ENCODE results near the gene HOOK2. TPM values are rescaled to one million over a fixed set of nuclear protein-coding genes. Genes with fewer than 3 reads are reported as not detected.
A peak's percentile ranks its signal among the peaks of the same experiment; 100 is the strongest.

HOOK2 gene
- total and polyA plus RNA-seq, 5 donors, result 9.3 to 22.9 (median 17.2) TPM

- no peaks in the 10 kb centered on the region for H3K4me1 ChIP-seq (ENCODE audit: control insufficient read depth, insufficient read depth, low read length)
- no peaks in the 10 kb centered on the region for H3K27me3 ChIP-seq (ENCODE audit: control insufficient read depth, insufficient read depth)
- intact Hi-C loops (cut with DNase I), result loop anchor here in 1 of 4 donors (2.0 kb wide), 1 partner anchor 15 kb away; no protein-coding TSS in a partner anchor
Measured at GRCh38 chr19:12793290-12794195, 18.2 kb upstream of the HOOK2 start.

GRCh38 chr19:12792853-12793289 is 17.5 kb upstream of the HOOK2 start:
- no peak for ATAC-seq
- Histone ChIP-seq H3K4me1 (ENCODE audit: control insufficient read depth, insufficient read depth, low read length) (peaks cover 3% of the 10 kb centered on the region), H3K4me3 (ENCODE audit: low read length) (peak overlapping the region; percentile 82), H3K27me3 (ENCODE audit: control insufficient read depth, insufficient read depth) (no peaks in the 10 kb centered on the region), H3K27ac (ENCODE audit: low read length) (peak overlapping the region; percentile 92), H3K9me3 (ENCODE audit: control insufficient read depth, low read length) (no peaks in the 10 kb centered on the region)
- intact Hi-C loops (cut with DNase I), result no loop called here
- under 1% methylated on average over 22 of the region's 22 CpGs for WGBS
- DNase-seq, result no peak

More at GRCh38 chr19:12793290-12794195, 18.2 kb upstream of the HOOK2 start:
- H3K27ac ChIP-seq (ENCODE audit: low read length), result peak overlapping the region; percentile 94
- peak; percentile 45 to 48 for ATAC-seq
- H3K4me3 ChIP-seq (ENCODE audit: low read length), result peak overlapping the region; percentile 82
- DNase-seq, result peak; percentile 93 to 97 (median 97)
- no peaks in the 10 kb centered on the region for H3K9me3 ChIP-seq (ENCODE audit: control insufficient read depth, low read length)
- under 1% methylated on average over 81 of the region's 81 CpGs for WGBS

GRCh38 chr19:12792051-12792852 is 16.9 kb upstream of the HOOK2 start:
- peak; percentile 75 to 90 (median 89) for DNase-seq
- Histone ChIP-seq H3K9me3 (ENCODE audit: control insufficient read depth, low read length) (no peaks in the 10 kb centered on the region), H3K4me1 (ENCODE audit: control insufficient read depth, insufficient read depth, low read length) (peaks cover 3% of the 10 kb centered on the region), H3K4me3 (ENCODE audit: low read length) (peak overlapping the region; percentile 82), H3K27ac (ENCODE audit: low read length) (peak overlapping the region; percentile 92), H3K27me3 (ENCODE audit: control insufficient read depth, insufficient read depth) (no peaks in the 10 kb centered on the region)
- no peak for ATAC-seq
- intact Hi-C loops (cut with DNase I), result no loop called here
- WGBS, result under 1% methylated on average over 84 of the region's 84 CpGs

GRCh38 chr19:12791345-12792050 is 16.1 kb upstream of the HOOK2 start, which contains the start of gene JUNB:
TSS of gene JUNB (plus strand) at chr19:12791486. CDS start at chr19:12791772, 286 bp downstream.
- Histone ChIP-seq H3K27ac (ENCODE audit: low read length) (peak within 1 kb of the TSS; percentile 98), H3K9me3 (ENCODE audit: control insufficient read depth, low read length) (no peaks in the 10 kb centered on the region), H3K4me3 (ENCODE audit: low read length) (peak within 1 kb of the TSS; percentile 82), H3K27me3 (ENCODE audit: control insufficient read depth, insufficient read depth) (no peaks in the 10 kb centered on the region), H3K4me1 (ENCODE audit: control insufficient read depth, insufficient read depth, low read length) (peaks cover 3% of the 10 kb centered on the region)
- intact Hi-C loops (cut with DNase I), result no loop called here
- WGBS, result under 1% methylated on average over 73 of the region's 73 CpGs
- ATAC-seq, result peak; percentile 67 to 74
- DNase-seq, result peak; percentile 99

GRCh38 chr19:12790628-12791344 is 15.4 kb upstream of the HOOK2 start:
- WGBS, result 2% methylated on average over 22 of the region's 22 CpGs
- peak in 1 of 3 donors; percentile 28 for DNase-seq
- H3K4me3 ChIP-seq (ENCODE audit: low read length), result peak overlapping the region; percentile 41
- ATAC-seq, result no peak
- no peaks in the 10 kb centered on the region for H3K9me3 ChIP-seq (ENCODE audit: control insufficient read depth, low read length)
- peaks cover 3% of the 10 kb centered on the region for H3K4me1 ChIP-seq (ENCODE audit: control insufficient read depth, insufficient read depth, low read length)
- no peaks in the 10 kb centered on the region for H3K27me3 ChIP-seq (ENCODE audit: control insufficient read depth, insufficient read depth)
- intact Hi-C loops (cut with DNase I), result no loop called here
- H3K27ac ChIP-seq (ENCODE audit: low read length), result peak overlapping the region; percentile 98

GRCh38 chr19:12789904-12790619 is 14.7 kb upstream of the HOOK2 start:
- Histone ChIP-seq H3K9me3 (ENCODE audit: control insufficient read depth, low read length) (no peaks in the 10 kb centered on the region), H3K27ac (ENCODE audit: low read length) (peak overlapping the region; percentile 98), H3K4me3 (ENCODE audit: low read length) (peak overlapping the region; percentile 49), H3K4me1 (ENCODE audit: control insufficient read depth, insufficient read depth, low read length) (peaks cover 3% of the 10 kb centered on the region), H3K27me3 (ENCODE audit: control insufficient read depth, insufficient read depth) (no peaks in the 10 kb centered on the region)
- peak; percentile 99 for DNase-seq
- WGBS, result under 1% methylated on average over 56 of the region's 56 CpGs
- intact Hi-C loops (cut with DNase I), result no loop called here
- ATAC-seq, result peak; percentile 67 to 70

- 2% methylated on average over 46 of the region's 46 CpGs for WGBS
- no peak for ATAC-seq
- H3K4me3 ChIP-seq (ENCODE audit: low read length), result peak overlapping the region; percentile 49
- H3K27me3 ChIP-seq (ENCODE audit: control insufficient read depth, insufficient read depth), result no peaks in the 10 kb centered on the region
- H3K4me1 ChIP-seq (ENCODE audit: control insufficient read depth, insufficient read depth, low read length), result peaks cover 4% of the 10 kb centered on the region
- H3K27ac ChIP-seq (ENCODE audit: low read length), result peak overlapping the region; percentile 98
- intact Hi-C loops (cut with DNase I), result no loop called here
- H3K9me3 ChIP-seq (ENCODE audit: control insufficient read depth, low read length), result no peaks in the 10 kb centered on the region
- no peak for DNase-seq
Measured at GRCh38 chr19:12789098-12789903, 13.9 kb upstream of the HOOK2 start.

GRCh38 chr19:12788682-12789097 is 13.3 kb upstream of the HOOK2 start:
- H3K9me3 ChIP-seq (ENCODE audit: control insufficient read depth, low read length), result no peaks in the 10 kb centered on the region
- peak overlapping the region; percentile 98 for H3K27ac ChIP-seq (ENCODE audit: low read length)
- ATAC-seq (no peak), DNase-seq (peak; percentile 89 to 96 (median 94))
- no peaks in the 10 kb centered on the region for H3K27me3 ChIP-seq (ENCODE audit: control insufficient read depth, insufficient read depth)
- WGBS, result 2% methylated on average over 12 of the region's 12 CpGs
- intact Hi-C loops (cut with DNase I), result no loop called here
- peaks cover 5% of the 10 kb centered on the region for H3K4me1 ChIP-seq (ENCODE audit: control insufficient read depth, insufficient read depth, low read length)
- H3K4me3 ChIP-seq (ENCODE audit: low read length), result peak overlapping the region; percentile 8

- intact Hi-C loops (cut with DNase I), result no loop called here
- ATAC-seq, result no peak
- Histone ChIP-seq H3K27ac (ENCODE audit: low read length) (peak overlapping the region; percentile 98), H3K4me3 (ENCODE audit: low read length) (no peak overlapping the region), H3K9me3 (ENCODE audit: control insufficient read depth, low read length) (no peaks in the 10 kb centered on the region), H3K4me1 (ENCODE audit: control insufficient read depth, insufficient read depth, low read length) (peaks cover 5% of the 10 kb centered on the region), H3K27me3 (ENCODE audit: control insufficient read depth, insufficient read depth) (no peaks in the 10 kb centered on the region)
- no peak for DNase-seq
- 41% methylated on average over 4 of the region's 4 CpGs for WGBS
Measured at GRCh38 chr19:12788042-12788681, 12.8 kb upstream of the HOOK2 start.
